GDM1 (cell line): ENCODE results near the gene TOX2.

Source experiments
- DNase-seq: peaks from one replicate; lab custom pipeline; 2025; lab: John Stamatoyannopoulos, UW

TOX2 gene

GRCh38 chr20:43915211-43916072 is 790 bp downstream of the TOX2 start:
- no peak for DNase-seq

DNA sequence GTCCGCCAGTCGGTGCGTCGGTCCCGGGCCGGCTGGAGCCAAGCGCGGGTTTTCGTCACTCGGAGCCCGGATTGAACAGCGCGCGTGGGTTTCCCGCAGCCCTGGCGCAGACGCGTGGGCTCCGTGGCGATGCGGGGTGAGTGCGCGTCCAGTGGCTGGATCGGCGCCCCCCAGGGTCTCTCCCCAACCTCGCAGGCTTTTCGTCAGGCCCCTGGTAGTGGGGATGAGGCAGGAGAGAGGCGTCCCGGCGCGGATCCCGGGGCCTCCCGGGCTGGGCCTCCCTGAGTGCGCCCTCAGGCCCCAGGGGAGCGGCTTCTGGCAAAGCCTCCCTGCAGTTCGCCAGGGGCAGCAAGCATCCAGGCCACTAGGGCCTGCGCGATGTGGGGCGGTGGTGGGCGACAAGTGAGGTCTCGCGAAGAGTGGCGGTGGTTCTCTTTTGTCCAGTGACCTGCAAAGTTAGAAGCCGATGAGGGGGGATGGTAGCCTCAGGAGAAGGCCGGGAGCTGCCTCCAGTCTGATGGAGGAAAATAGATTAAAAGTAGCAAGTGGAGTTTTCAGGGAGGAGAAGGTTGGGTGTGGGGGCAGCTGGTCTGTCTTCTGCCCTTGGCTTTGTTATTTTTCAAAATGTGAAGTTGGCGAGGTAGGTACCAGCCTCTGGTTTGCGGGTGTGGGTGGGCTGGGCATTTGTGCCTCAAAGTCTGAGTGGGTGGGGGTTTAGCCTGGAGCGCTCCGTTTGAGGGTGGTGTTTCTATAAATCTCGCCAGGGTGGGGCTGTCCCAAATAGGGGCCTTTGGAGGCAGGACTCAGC is 1.6 kb downstream of the TOX2 start:
- no peak for DNase-seq

DNA sequence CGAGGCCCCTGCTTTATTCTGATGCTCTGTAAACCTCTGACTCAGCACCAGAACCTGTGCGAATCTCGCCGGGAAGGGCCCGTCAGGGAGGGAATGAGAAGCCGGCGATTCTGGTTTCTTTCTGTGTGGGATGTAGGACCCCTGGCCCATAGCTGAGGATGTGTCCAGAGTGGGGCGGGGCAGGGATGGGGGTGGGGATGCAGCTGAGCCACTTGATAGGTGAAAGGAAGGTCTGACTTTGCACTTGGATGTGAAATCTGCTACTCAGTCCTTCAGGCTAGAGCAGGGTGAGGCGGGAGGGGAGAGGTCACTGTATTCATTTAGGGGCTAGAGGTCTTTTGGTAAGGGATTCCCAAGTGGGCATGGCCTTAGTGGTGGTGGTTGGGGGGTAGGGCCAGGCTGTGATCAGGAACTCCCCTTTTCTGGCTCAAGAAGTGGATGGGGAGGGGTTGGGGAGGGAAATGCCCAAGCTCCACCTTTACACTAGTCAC is 2.3 kb downstream of the TOX2 start:
- no peak for DNase-seq

- DNase-seq = no peak
Measured at GRCh38 chr20:43917380-43917779, 2.7 kb downstream of the TOX2 start.

DNA sequence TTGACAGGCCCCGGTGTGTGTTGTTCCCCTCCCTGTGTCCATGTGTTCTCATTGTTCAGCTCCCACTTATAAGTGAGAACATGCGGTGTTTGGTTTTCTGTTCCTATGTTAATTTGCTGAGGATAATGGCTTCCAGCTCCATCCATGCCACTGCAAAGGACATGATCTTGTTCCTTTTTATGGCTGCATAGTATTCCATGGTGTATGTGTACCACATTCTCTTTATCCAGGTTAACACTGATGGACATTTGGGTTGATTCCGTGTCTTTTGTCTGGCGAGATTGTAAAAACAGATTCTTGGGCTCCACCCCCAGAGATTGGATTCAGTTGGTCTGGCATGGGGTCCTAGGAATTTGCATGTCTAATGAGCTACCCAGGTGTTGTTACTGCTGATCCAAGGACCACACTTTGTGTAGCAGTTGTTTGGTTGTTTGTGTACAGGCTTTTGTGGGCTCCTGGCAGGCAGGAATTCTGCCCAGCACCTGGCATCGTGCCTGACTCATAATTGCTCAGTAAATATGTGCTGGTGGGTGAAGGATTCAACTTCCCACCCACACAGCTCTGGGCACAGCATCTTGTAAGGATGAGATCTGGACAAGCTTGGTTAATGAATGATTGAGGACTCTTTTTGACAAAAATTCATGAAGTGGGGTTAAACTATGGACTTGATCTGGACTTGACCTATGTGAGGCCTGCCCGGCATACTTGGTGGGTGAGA is 5.2 kb downstream of the TOX2 start:
- DNase-seq = no peak

DNA sequence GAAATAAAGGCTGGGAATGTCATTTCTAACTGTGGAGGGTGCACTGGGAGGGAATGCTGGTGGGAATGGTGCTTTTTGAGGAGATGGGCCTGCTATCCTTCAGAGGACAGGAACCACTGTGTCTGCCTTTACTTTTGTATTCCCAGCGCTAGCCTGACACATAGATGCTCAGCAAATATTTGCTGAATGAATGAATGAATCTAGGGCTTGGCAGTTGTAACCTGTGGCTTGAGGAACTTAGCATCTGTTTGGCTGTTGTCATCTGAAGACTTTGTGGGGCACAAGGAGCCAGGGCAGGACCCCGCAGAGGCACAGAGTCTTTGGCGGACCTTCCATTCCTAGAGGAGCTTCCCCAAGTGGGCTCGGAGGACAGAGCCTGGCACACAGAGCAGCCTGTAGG is 6.1 kb downstream of the TOX2 start:
- DNase-seq = no peak

- no peak for DNase-seq
Measured at GRCh38 chr20:43921227-43921780, 6.7 kb downstream of the TOX2 start.

- DNase-seq = no peak
Measured at GRCh38 chr20:43922614-43923013, 8.0 kb downstream of the TOX2 start.

GRCh38 chr20:43923322-43923721 is 8.7 kb downstream of the TOX2 start:
- no peak for DNase-seq

- DNase-seq = no peak
Measured at GRCh38 chr20:43923917-43924316, 9.3 kb downstream of the TOX2 start.

- no peak for DNase-seq
Measured at GRCh38 chr20:43925215-43925614, 10.6 kb downstream of the TOX2 start.

- no peak for DNase-seq
Measured at GRCh38 chr20:43925801-43926200, 11.1 kb downstream of the TOX2 start.

- DNase-seq = no peak
Measured at GRCh38 chr20:43926287-43927050, 11.8 kb downstream of the TOX2 start.

- DNase-seq = no peak
Measured at GRCh38 chr20:43931976-43932375, 17.3 kb downstream of the TOX2 start.

- no peak for DNase-seq
Measured at GRCh38 chr20:43934833-43935232, 20.2 kb downstream of the TOX2 start.

GRCh38 chr20:43936104-43936770 is 21.6 kb downstream of the TOX2 start:
- DNase-seq = no peak

DNA sequence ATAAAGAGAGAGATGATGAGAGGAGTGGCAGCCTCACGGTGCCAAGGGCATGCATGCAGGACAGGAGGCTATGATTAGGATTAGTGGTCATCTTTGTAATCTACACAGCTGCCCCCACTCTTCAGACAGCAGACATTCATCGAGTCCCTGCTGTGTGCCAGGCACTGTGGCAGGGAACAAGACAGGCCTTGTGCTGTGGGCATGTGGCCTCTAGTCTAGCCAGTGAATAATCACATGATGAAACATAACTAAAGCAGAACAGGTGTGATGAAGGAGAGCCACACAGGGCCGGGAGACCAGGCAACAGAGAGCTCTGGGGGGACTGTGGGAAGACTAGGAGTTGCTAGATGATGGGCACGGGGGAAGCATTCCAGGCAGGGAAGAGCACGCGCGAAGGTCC is 22.2 kb downstream of the TOX2 start:
- no peak for DNase-seq

GRCh38 chr20:43937591-43937990 is 22.9 kb downstream of the TOX2 start:
- DNase-seq = no peak

DNA sequence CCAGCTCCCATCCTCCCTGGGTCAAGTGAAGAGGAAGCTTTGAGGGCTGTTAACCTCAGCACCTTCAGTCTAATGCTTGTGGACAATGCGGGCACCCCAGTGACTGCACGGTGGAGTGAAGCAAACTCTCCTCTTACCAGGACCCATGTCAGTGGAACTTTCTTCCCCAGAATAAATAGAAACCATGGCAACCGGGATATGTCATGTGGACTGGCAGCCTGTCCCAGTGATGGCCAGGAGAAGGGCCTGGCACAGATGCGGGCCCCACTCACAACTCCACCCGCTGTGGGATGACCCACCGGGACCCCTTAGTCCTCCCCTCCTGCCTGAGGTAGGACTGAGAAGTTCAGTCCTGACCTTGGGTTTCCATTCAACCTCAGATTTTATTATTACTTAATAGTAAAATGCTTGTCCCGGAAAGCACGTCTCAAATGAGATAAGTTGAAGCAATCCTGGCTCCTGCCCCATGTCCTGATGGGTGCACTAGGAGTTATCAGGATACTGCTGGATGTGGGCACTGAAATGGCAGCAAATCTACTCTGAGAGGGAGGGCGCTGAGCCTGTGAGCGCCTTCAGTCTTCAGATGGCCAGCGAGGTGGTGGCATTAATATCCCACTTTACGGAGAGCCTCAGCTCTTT is 23.5 kb downstream of the TOX2 start:
- no peak for DNase-seq
